Large intestine (tissue), 12 donors: ENCODE results near the gene ZSWIM3. TPM values are rescaled to one million over a fixed set of nuclear protein-coding genes. Genes with fewer than 3 reads are reported as not detected.

ENCODE experiments used
- DNase-seq, 2 donors: peaks; one replicate each; pipeline versions ENCODE4 v3.0.0 to v3.0.0-alpha.2; 2013
- H3K27ac ChIP-seq: one replicate; pipeline ENCODE4 v1.5.1; 2013; ENCODE audit warnings: low read length
- H3K27me3 ChIP-seq: 2 replicates; pipeline ENCODE4 v1.6.1; 2013; ENCODE audit warnings: low read length; ENCODE audit not compliant: control insufficient read depth, insufficient read depth
- H3K36me3 ChIP-seq: 2 replicates; pipeline ENCODE4 v1.6.1; 2013; ENCODE audit warnings: low read length; ENCODE audit not compliant: control insufficient read depth, insufficient read depth
- H3K4me1 ChIP-seq: one replicate; pipeline ENCODE4 v1.6.1; 2013; ENCODE audit warnings: low read length; ENCODE audit not compliant: control insufficient read depth, insufficient read depth
- H3K4me3 ChIP-seq: one replicate; pipeline ENCODE4 v1.5.1; 2013; ENCODE audit warnings: low read length
- H3K9me3 ChIP-seq: one replicate; pipeline ENCODE4 v1.6.1; 2013; ENCODE audit warnings: mild to moderate bottlenecking, low read depth, low read length, moderate library complexity; ENCODE audit not compliant: control insufficient read depth
- WGBS: methylation state at CpG from one replicate; pipeline ENCODE4 v1.1.5; 2013; ENCODE audit warnings: low lambda C conversion rate; ENCODE audit not compliant: insufficient coverage; 5-methylcytosine and 5-hydroxymethylcytosine counted together
- long read RNA-seq, 11 donors: transcript quantifications; one replicate each; lab custom pipeline, GENCODE V29; 2026
- polyA plus RNA-seq: library from polyadenylated mRNA; unstranded; fragments of 120-200 nt; gene quantifications from one replicate; pipeline ENCODE4 v1.2.1, GENCODE V29; 2013

ZSWIM3 gene
- 6.5 TPM for polyA plus RNA-seq
- long read RNA-seq, donor 1, partial matches to known transcripts, result 8 of 10 reads
- long read RNA-seq, donor 1, other reads (novel, unspliced or antisense), result 0 of 10 reads
- long read RNA-seq, donor 2, partial matches to known transcripts, result 0 of 1 reads
- long read RNA-seq, donor 2, other reads (novel, unspliced or antisense), result 0 of 1 reads
- long read RNA-seq, donor 3, transcript ZSWIM3-201 (2 exons, 2,773 nt), result major isoform, 5 of 49 reads
- long read RNA-seq, donor 3, partial matches to known transcripts, result 38 of 49 reads
- long read RNA-seq, donor 3, other reads (novel, unspliced or antisense), result 6 of 49 reads
- long read RNA-seq, donor 4, result 0 reads
- long read RNA-seq, donor 5, partial matches to known transcripts, result 0 of 3 reads
- long read RNA-seq, donor 5, other reads (novel, unspliced or antisense), result 0 of 3 reads
- long read RNA-seq, donor 6, partial matches to known transcripts, result 0 of 3 reads
- long read RNA-seq, donor 6, other reads (novel, unspliced or antisense), result 0 of 3 reads
- long read RNA-seq, donor 7, partial matches to known transcripts, result 0 of 1 reads
- long read RNA-seq, donor 7, other reads (novel, unspliced or antisense), result 0 of 1 reads
- long read RNA-seq, donor 8, partial matches to known transcripts, result 18 of 21 reads
- long read RNA-seq, donor 8, other reads (novel, unspliced or antisense), result 0 of 21 reads
- long read RNA-seq, donor 9, result 0 reads
- long read RNA-seq, donor 10, partial matches to known transcripts, result 10 of 14 reads
- long read RNA-seq, donor 10, other reads (novel, unspliced or antisense), result 0 of 14 reads
- long read RNA-seq, donor 11, result 0 reads

DNA sequence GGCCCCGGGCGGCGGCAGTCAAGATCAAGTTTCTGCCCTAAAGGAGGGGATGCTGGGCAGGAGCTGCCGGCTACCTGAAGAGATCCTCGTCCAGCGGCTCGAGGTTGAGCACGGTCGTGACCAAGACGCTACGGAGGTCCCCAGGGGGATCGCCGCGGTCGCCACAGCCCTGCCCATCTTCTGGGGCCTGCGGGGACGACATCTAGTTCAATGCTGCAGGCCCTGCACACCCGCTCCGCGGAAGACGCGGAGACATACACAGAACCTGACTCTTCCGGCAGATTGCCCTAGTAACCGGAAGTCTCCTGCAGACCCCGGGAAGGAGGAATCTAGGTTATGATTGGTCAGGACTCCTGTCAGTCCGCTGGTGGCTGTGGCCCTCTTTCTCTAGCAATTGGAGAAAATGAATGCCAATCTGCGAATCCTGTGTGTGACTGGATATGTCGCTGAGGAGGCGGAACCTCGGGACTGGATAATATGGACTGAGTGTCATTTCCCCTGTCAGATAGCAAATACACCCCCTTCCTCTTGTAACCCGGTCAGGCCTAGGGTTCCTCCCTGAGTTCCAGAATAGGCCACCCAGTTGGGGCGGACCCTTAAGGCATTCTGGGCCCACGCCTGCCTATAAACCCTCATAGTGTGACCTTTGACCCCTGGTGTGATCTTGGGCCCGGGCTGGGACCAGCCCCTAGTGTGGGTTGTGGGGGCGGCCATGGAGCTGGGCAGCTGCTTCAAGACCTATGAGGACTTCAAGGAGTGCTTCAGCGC is at the start of gene ZSWIM3, which contains the start of gene ACOT8:
Gene ZSWIM3, plus strand, starts transcription at position 501 of the 768 bp plus-strand sequence. Its CDS starts 212 bp downstream, at position 713.
Gene ACOT8, minus strand, starts transcription at position 279 of the 768 bp plus-strand sequence. Its CDS starts 77 bp downstream, at position 202.
- Histone ChIP-seq H3K27ac (peak within 1 kb of the TSS; percentile 83), H3K4me3 (peak within 1 kb of the TSS; percentile 78), H3K9me3 (no peaks in the 10 kb centered on the region), H3K4me1 (peaks cover 28% of the 10 kb centered on the region), H3K36me3 (peaks cover 15% of the 10 kb centered on the region), H3K27me3 (no peaks in the 10 kb centered on the region)
- DNase-seq, result peak; percentile 99 to 100
- no CpG with 5 or more reads among the region's 36 CpGs for WGBS

DNA sequence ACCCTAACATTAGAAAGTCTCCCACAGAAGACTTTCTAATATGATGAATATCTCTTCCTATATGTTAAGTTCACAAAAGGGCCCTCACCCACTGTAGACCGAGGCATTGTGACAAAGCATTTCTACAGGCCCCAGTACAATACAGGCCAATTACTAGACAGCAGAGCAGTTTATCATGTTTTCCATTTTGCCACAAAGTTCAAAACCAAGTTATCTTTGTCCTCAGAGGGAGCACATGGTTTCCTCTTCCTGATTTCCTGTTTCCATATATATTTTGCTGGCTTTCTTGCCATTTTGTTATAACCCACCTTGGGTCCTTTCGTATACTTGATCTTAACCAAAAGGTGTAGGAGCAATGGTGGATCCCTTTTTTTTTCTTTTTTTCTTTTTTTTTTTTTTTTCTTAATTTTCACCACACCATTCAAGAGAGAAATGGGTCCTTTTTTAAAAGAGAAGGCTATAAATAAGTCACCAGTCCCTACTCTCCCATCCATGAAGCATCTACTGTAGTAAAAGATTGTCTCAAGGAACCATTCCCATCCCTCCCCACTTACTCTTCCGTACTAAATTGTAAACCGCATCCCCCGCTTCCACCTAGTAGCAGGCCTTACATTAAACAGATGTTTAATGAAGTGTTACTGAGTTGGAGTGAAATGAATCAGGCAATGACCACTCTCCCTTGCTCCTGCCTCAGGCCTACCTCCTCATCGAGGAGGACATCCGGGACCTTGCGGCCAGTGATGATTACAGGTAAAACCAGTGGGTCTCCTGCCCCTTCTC is 47.0 kb upstream of the ZSWIM3 start:
- H3K27me3 ChIP-seq, result no peaks in the 10 kb centered on the region

DNA sequence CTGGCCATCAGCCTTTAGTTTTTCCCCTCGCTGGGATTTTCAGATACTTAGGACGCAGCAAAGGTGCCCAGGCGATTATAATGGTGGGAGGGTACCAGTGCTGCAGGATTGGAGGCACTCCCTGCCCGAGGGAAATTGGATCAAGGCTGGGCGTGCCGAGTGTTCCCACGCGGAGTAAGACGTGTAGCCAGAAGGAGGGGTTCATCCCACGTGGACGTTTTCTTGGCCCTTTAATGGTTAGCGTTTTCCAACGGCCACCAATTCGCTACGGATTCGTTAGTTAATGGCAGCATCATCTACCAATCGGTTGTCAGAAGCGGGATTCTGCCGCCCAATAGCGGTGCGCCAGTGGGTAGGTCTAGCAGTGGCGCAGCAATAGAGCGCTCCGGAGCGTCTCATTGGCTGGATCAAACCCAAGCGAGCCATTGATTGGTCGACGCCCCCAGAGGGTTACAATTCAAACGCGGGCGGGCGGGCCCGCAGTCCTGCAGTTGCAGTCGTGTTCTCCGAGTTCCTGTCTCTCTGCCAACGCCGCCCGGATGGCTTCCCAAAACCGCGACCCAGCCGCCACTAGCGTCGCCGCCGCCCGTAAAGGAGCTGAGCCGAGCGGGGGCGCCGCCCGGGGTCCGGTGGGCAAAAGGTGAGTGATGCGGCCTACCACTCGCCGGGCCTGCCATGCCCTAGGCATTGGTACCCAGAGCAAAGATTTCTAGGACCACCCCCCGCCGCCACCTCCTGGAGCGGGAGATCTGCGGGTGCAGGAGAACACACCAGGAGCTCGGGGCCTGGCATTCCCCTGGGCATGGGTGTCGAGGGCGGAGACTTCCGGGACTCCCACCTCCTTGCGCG is 45.0 kb upstream of the ZSWIM3 start, which contains the start of gene UBE2C:
Gene UBE2C, plus strand, starts transcription at position 488 of the 849 bp plus-strand sequence. Its CDS starts 52 bp downstream, at position 540.
- Histone ChIP-seq H3K27ac (peak within 1 kb of the TSS; percentile 61), H3K27me3 (no peaks in the 10 kb centered on the region), H3K9me3 (no peaks in the 10 kb centered on the region), H3K4me1 (peaks cover 15% of the 10 kb centered on the region), H3K36me3 (peaks cover 41% of the 10 kb centered on the region), H3K4me3 (peak within 1 kb of the TSS; percentile 56)
- WGBS, result no CpG with 5 or more reads among the region's 65 CpGs
- peak; percentile 98 to 99 for DNase-seq

More for the DNA sequence above, 47.0 kb upstream of the ZSWIM3 start:
- DNase-seq, result no peak
- 100% methylated on average over 2 of the region's 8 CpGs for WGBS
- no peak overlapping the region for H3K27ac ChIP-seq
- peaks cover 15% of the 10 kb centered on the region for H3K4me1 ChIP-seq
- H3K4me3 ChIP-seq, result no peak overlapping the region
- H3K9me3 ChIP-seq, result no peaks in the 10 kb centered on the region
- H3K36me3 ChIP-seq, result peaks cover 51% of the 10 kb centered on the region

DNA sequence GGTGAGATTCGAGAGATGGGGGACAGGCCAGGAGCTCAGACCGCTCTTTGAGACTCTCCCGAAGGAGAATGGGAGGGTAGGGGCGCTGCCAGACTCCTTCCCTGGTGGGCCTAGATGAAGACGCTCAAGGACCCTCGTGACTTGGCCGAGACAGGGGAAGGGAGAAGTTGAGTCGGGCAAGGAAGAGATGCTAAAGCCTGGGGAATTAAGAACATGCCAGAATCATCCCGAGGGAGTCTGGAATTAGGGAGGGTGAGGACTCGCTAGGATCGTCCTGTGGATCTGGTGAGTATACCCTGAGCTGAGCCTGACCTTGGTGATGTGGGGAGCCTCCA is 44.4 kb upstream of the ZSWIM3 start:
- Histone ChIP-seq H3K36me3 (peaks cover 36% of the 10 kb centered on the region), H3K27ac (no peak overlapping the region), H3K4me1 (peaks cover 15% of the 10 kb centered on the region), H3K27me3 (no peaks in the 10 kb centered on the region), H3K9me3 (no peaks in the 10 kb centered on the region), H3K4me3 (peak overlapping the region; percentile 56)
- DNase-seq, result no peak
- WGBS, result no CpG with 5 or more reads among the region's 11 CpGs

DNA sequence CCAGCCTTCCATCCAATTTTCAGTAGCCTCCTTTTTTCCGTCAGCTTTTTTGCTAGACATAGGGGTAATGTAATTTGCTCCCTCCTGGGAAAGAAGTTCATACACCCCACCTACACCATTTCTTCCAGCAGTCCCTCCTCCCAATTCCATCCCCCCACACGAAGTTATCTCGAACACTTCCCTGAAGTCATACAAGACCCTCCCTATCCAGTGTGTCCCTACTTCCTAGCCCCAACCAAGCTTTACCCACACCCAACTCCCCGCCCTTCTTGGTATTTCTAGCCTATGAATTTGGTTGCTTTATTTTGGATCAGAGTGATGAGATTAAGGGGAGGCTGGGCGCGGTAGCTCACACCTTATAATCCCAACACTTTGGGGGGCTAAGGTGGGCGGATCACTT is 43.9 kb upstream of the ZSWIM3 start:
- Histone ChIP-seq H3K4me3 (peak overlapping the region; percentile 56), H3K9me3 (no peaks in the 10 kb centered on the region), H3K4me1 (peaks cover 15% of the 10 kb centered on the region), H3K36me3 (peaks cover 35% of the 10 kb centered on the region), H3K27ac (no peak overlapping the region), H3K27me3 (no peaks in the 10 kb centered on the region)
- WGBS, result 0% methylated on average over 2 of the region's 7 CpGs
- no peak for DNase-seq

DNA sequence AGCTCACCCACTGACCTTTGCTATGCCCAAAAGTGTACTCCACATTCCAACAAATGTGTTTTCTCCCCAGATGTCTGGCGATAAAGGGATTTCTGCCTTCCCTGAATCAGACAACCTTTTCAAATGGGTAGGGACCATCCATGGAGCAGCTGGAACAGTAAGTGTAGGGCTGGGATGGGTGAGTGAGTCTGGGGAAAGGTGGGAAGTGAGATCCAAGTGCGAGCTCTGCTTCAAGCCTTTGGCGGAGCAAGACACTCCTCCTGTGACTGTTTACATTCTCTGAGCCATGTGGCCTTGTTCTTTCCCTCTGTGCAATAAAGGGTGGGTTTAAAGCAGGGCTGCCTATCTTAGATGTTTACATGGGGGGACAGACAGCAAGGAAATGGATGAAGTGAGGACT is 43.1 kb upstream of the ZSWIM3 start:
- no CpG with 5 or more reads among the region's 3 CpGs for WGBS
- DNase-seq, result peak in 1 of 2 donors; percentile 43

DNA sequence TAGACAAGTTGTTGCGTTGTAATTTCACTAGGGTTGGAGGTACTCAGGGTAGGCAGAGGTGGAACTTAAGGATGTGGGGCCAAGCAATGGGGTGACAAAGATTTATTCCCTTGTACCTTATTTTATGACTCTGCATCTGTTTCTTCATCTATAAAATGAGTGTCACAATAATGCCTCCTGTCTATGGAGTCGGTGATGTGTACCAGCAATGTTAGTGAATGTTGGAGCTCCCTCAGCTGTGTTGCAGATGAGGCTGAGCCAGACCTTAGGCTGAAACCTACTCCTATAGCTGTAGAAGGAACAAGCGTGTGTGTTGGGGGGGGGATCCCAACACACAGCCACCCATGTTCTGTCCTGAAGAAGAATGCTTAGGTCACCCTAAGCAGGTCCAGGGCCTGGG is 40.5 kb upstream of the ZSWIM3 start:
- H3K4me3 ChIP-seq, result no peak overlapping the region
- H3K4me1 ChIP-seq, result peaks cover 18% of the 10 kb centered on the region
- H3K9me3 ChIP-seq, result no peaks in the 10 kb centered on the region
- WGBS, result 100% methylated on average over 1 of the region's 3 CpGs
- DNase-seq, result no peak
- peaks cover 4% of the 10 kb centered on the region for H3K36me3 ChIP-seq
- H3K27ac ChIP-seq, result no peak overlapping the region
- no peaks in the 10 kb centered on the region for H3K27me3 ChIP-seq

More for the DNA sequence above, 43.1 kb upstream of the ZSWIM3 start:
- Histone ChIP-seq H3K36me3 (peaks cover 27% of the 10 kb centered on the region), H3K9me3 (no peaks in the 10 kb centered on the region), H3K4me3 (no peak overlapping the region), H3K27ac (no peak overlapping the region), H3K27me3 (no peaks in the 10 kb centered on the region), H3K4me1 (peaks cover 15% of the 10 kb centered on the region)

DNA sequence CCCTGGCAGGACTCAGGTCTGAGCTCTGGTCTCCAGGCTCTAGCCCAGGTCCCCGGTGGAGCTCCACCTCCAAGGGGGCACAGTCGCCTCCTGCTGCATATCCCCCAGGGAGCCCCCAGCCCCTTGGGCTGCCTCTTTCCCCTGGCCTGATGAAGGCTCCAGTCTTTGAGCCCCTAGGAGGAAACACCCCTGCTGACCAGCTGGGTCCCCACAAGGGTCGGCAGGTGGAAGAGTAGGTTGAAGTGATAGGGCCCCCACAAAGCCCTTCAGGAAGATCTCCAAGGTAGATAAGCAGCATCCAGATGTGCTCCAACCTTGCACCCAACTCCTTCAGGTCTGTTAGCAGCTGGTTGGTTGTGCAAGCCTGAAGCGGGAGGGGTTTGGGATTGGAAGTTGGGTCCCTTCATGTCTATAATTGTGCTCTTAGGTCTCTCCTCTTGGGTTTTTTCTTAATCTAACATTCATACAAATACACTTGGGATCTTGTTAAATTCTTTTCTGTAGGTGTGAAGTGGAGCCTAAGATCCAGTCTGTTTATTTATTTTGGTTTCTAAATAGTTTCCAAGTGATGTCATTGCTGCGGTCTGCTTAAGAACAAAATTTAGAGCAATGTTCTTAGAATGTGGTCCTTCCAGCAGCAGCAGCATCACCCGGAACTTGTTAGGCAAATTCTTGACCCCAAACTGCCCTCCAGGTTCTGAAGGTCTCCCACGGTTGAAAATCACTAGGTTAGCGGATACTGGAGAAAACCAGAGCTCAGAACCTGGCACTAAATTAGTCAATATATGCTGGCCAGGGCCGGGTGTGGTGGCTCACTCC is 39.8 kb upstream of the ZSWIM3 start:
- Histone ChIP-seq H3K27me3 (peaks cover 3% of the 10 kb centered on the region), H3K4me3 (no peak overlapping the region), H3K36me3 (peaks cover 4% of the 10 kb centered on the region), H3K27ac (no peak overlapping the region), H3K4me1 (peaks cover 24% of the 10 kb centered on the region), H3K9me3 (no peaks in the 10 kb centered on the region)
- no peak for DNase-seq
- no CpG with 5 or more reads among the region's 9 CpGs for WGBS
